NCI-H510A (cell line): ENCODE results near the gene GOLGA8J.
"Not testable (repeated sequence)": the region's sequence is repeated elsewhere in the genome, so short reads cannot be mapped to it uniquely, and the experiment has no call there.

Experiments
- DNase-seq: peaks from one replicate; lab custom pipeline; 2025; lab: John Stamatoyannopoulos, UW

Gene GOLGA8J

GRCh38 chr15:30080816-30081215 lies 1.9 kb upstream of the GOLGA8J start:
- DNase-seq = not testable (repeated sequence)

DNA sequence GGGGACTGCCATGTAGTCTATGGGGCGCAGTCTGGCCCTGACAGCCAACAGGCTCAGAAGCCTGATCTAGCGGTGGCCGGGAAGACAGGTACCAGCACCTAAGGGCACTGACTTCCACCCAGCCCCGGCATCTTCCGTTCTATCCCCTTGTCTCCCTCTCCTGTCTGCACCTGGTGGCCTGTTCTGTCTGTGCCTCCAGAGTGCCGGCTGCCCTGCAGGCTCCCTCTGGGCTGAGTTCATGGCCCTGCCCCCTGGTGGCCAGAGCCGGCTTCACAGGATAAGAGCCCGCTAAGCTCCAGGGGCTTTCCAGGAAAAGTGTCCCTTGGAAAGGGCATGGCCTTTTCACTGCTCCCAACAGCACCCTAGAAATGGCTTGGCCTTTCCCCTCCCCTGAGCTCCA lies 15.1 kb downstream of the GOLGA8J start:
- DNase-seq = not testable (repeated sequence)

DNA sequence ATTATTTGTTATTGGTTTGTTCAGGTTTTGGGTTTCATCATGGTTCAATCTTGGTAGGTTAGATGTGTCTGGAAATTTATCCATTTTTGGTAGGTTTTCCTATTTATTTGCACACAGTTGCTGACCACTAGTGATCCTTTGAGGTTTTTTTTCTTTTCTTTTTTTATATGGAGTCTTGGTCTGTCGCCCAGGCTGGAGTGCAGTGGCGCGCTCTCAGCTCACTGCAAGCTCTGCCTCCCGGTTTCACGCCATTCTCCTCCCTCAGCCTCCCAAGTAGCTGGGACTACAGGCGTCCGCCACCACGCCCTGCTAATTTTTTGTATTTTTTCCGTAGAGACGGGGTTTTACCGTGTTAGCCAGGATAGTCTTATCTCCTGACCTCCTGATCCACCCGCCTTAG lies 20.1 kb downstream of the GOLGA8J start:
- not testable (repeated sequence) for DNase-seq

GRCh38 chr15:30103941-30104507 lies 21.3 kb downstream of the GOLGA8J start:
- not testable (repeated sequence) for DNase-seq

GRCh38 chr15:30110591-30110990 lies 27.8 kb downstream of the GOLGA8J start:
- DNase-seq = not testable (repeated sequence)

DNA sequence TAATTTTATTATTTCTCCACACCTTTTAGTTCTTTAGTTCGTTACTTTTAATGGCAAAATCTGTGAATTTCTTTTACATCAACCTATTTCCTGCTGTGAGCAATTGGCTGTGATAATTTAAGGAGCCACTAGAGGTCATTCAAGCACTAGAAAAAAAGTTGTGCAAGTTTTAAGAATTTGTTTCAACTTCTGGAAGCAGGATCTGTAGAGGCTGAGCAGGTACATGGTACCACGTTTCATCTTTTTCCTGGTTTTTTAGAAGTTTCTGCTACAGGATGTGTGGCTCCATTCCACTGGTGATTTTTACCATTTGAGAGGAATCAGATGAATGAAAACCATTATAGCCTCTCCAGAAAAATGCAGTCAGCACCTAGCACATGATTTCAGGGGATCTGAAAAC lies 47.3 kb downstream of the GOLGA8J start:
- not testable (repeated sequence) for DNase-seq

DNA sequence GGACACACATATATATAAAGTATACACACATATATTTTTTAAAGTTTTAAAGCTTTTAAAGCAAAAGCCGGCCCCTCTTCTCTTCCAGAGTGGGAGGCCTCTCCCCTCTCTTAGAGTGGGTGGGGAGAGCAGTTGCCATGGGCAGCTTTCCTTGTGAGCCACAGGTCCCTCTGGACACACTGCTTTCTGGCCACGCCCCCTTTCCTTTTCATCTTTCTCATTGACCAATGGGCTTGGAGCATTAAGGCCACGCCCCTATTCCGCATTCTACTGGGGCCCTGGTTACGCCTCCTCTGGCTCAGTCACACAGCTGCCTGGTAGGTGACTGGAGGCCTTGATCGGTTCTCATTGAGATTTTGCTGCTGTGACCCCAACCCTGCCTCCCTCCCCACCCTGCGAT lies 52.0 kb downstream of the GOLGA8J start, which contains the start of gene GOLGA8T:
GOLGA8T (plus strand) TSS at position 301 of the 400 bp plus-strand sequence; CDS start at position 399, 98 bp downstream.
- DNase-seq = not testable (repeated sequence)
